HCT116 (cell line): ENCODE data around the gene RNF113B. TPM values are rescaled to one million over a fixed set of nuclear protein-coding genes. Genes with fewer than 3 reads are reported as not detected.

Experiments
- ATAC-seq: fragments of 200-7000 bp; cut with Tn5 transposase; 2 replicates; pipeline ENCODE4 v1.9.1; 2020; ENCODE audit warnings: mild to moderate bottlenecking, moderate library complexity
- BruUV-seq: library from RNA; stranded (reverse); fragments of 400-500 nt; replicated peaks from 2 replicates; lab custom pipeline; 2021; lab: Mats Ljungman, UMichigan
- CTCF ChIA-PET: fragments of 300-600 bp; sonication (Branson Sonifier 250); formaldehyde crosslinking; loops from one replicate; lab custom pipeline; 2021; ENCODE audit warnings: antibody characterized with exemption; lab: Charles Lee
- POLR2A ChIA-PET: fragments of 300-600, 350-600 bp; sonication (Branson Sonifier 250); formaldehyde crosslinking; loops from one replicate; lab custom pipeline; 2021; ENCODE audit warnings: antibody characterized with exemption; lab: Charles Lee
- RAD21 ChIA-PET, 2 experiments: fragments of 300-600 bp; sonication (Branson Sonifier 250); formaldehyde crosslinking; loops; one replicate each; lab custom pipeline; 2023; ENCODE audit warnings: low total read pairs in 2 of 2; ENCODE audit not compliant: uncharacterized antibody in 2 of 2, unreplicated experiment in 2 of 2, low non-redundant PET in 1 of 2; lab: Charles Lee
- DNase-seq: peaks from one replicate; pipeline ENCODE4 v3.0.0-alpha.2; 2010; ENCODE audit warnings: low read depth, low spot score
- H2AFZ ChIP-seq: fragments of 200-600 bp; shearing (Covaris generic), sonication (generic); 2 replicates; pipeline ENCODE4 v1.6.1; 2017; ENCODE audit warnings: low read depth, mixed run types, mixed read lengths, antibody characterized with exemption, low read length; ENCODE audit not compliant: poor library complexity, severe bottlenecking
- H3K27ac ChIP-seq: 2 replicates; pipeline ENCODE4 v1.5.1; 2012; ENCODE audit warnings: low read depth, low read length
- H3K27me3 ChIP-seq: fragments of 200-600 bp; sonication (generic); 2 replicates; pipeline ENCODE4 v1.6.1; 2016; ENCODE audit warnings: mixed run types, low read length, mixed read lengths; ENCODE audit not compliant: insufficient read depth
- H3K36me3 ChIP-seq, 2 experiments: fragments of 200-500 bp in 1 of 2; fragments of 200-600 bp in 1 of 2; sonication (Bioruptor generic) in 1 of 2; sonication (generic) in 1 of 2; 2 replicates each; pipeline versions ENCODE4 v1.5.1 to v1.6.1; 2014 to 2016; ENCODE audit warnings: low read length in 2 of 2, inconsistent platforms in 1 of 2, mixed read lengths in 1 of 2, mixed run types in 1 of 2; ENCODE audit not compliant: insufficient read depth in 2 of 2, control insufficient read depth in 1 of 2
- H3K4me1 ChIP-seq, 2 experiments: fragments of 200-600 bp in 1 of 2; sonication (generic) in 1 of 2; 2 replicates each; pipeline versions ENCODE4 v1.5.1 to v1.6.1; 2012 to 2017; ENCODE audit warnings: low read length in 2 of 2, inconsistent platforms in 1 of 2, mild to moderate bottlenecking in 1 of 2, mixed read lengths in 1 of 2, mixed run types in 1 of 2, moderate library complexity in 1 of 2; ENCODE audit not compliant: insufficient read depth in 2 of 2, control insufficient read depth in 1 of 2
- H3K4me2 ChIP-seq: fragments of 200-600 bp; sonication (generic); 2 replicates; pipeline ENCODE4 v1.6.1; 2017; ENCODE audit warnings: mixed run types, low read length, mixed read lengths
- H3K4me3 ChIP-seq, 2 experiments: fragments of 200-600 bp in 1 of 2; sonication (generic) in 1 of 2; replicated peaks in 1 of 2; 2 replicates each; pipeline ENCODE4 v1.5.1; 2011 to 2016; ENCODE audit warnings: low read length in 2 of 2, control low read depth in 1 of 2, low read depth in 1 of 2, mild to moderate bottlenecking in 1 of 2, mixed read lengths in 1 of 2, mixed run types in 1 of 2
- H3K79me2 ChIP-seq: fragments of 200-600 bp; sonication (generic); 2 replicates; pipeline ENCODE4 v1.6.1; 2017; ENCODE audit warnings: mild to moderate bottlenecking, mixed run types, low read length, moderate library complexity, mixed read lengths; ENCODE audit not compliant: insufficient read depth
- H3K9ac ChIP-seq: fragments of 200-600 bp; sonication (generic); 2 replicates; pipeline ENCODE4 v1.6.1; 2016; ENCODE audit warnings: low read length, mixed read lengths
- H3K9me2 ChIP-seq: fragments of 200-600 bp; sonication (generic), shearing (Covaris generic); 2 replicates; pipeline ENCODE4 v1.6.1; 2017; ENCODE audit warnings: mixed run types, mild to moderate bottlenecking, moderate library complexity; ENCODE audit not compliant: insufficient read depth
- H3K9me3 ChIP-seq, 2 experiments: fragments of 200-500 bp in 1 of 2; fragments of 200-600 bp in 1 of 2; sonication (Bioruptor generic) in 1 of 2; sonication (generic) in 1 of 2; 2 replicates each; pipeline ENCODE4 v1.6.1; 2014 to 2017; ENCODE audit warnings: low read length in 2 of 2, mixed read lengths in 2 of 2, inconsistent platforms in 1 of 2, low read depth in 1 of 2, mild to moderate bottlenecking in 1 of 2, mixed run types in 1 of 2, moderate library complexity in 1 of 2; ENCODE audit not compliant: control insufficient read depth in 1 of 2, insufficient read depth in 1 of 2
- H4K20me1 ChIP-seq: fragments of 200-600 bp; sonication (generic), shearing (Covaris generic); 2 replicates; pipeline ENCODE4 v1.6.1; 2017; ENCODE audit warnings: mixed run types, mild to moderate bottlenecking, moderate library complexity; ENCODE audit not compliant: insufficient read depth
- CBX3 ChIP-seq: IDR thresholded peaks from 2 replicates; pipeline ENCODE4 v1.6.1; 2012; ENCODE audit warnings: low read depth
- CEBPB ChIP-seq: IDR thresholded peaks from 2 replicates; pipeline ENCODE4 v1.6.1; 2012; ENCODE audit warnings: low read depth
- CTCF ChIP-seq, 3 experiments: fragments of 200-600 bp in 1 of 3; sonication (generic) in 1 of 3; IDR thresholded peaks in 2 of 3; conservative IDR thresholded peaks in 1 of 3; 2 replicates each; pipeline ENCODE4 v1.5.1; 2012 to 2017; ENCODE audit warnings: low read depth in 2 of 3, low read length in 2 of 3, antibody characterized with exemption in 1 of 3, borderline replicate concordance in 1 of 3, control low read depth in 1 of 3, mild to moderate bottlenecking in 1 of 3, mixed read lengths in 1 of 3, mixed run types in 1 of 3, moderate library complexity in 1 of 3; ENCODE audit not compliant: insufficient read depth in 1 of 3
- EZH2phosphoT487 ChIP-seq: fragments of 200-600 bp; IDR thresholded peaks from 2 replicates; pipeline ENCODE4 v1.6.1; 2018; ENCODE audit warnings: antibody characterized with exemption, borderline replicate concordance
- SP1 ChIP-seq: IDR thresholded peaks from 2 replicates; pipeline ENCODE4 v1.6.1; 2012; ENCODE audit warnings: low read depth
- YY1 ChIP-seq: IDR thresholded peaks from 2 replicates; pipeline ENCODE4 v1.6.1; 2011; ENCODE audit warnings: low read length, low read depth, moderate library complexity, mild to moderate bottlenecking; ENCODE audit not compliant: insufficient replicate concordance; ENCODE audit errors: extremely low read depth
- ZFX ChIP-seq: fragments of 450-650 bp; IDR thresholded peaks from 2 replicates; pipeline ENCODE4 v1.6.1; 2017
- ZNF274 ChIP-seq: fragments of 200-500 bp; sonication (Bioruptor generic); IDR thresholded peaks from 2 replicates; pipeline ENCODE4 v1.6.1; 2014; ENCODE audit warnings: mild to moderate bottlenecking, low read depth, low read length, inconsistent platforms
- intact Hi-C: fragments of 100-400 bp; cut with micrococcal nuclease; formaldehyde crosslinking; loops from 2 replicates; pipeline ENCODE4 v1.10.0; 2022
- microRNA-seq: library from miRNA; unstranded; fragments of <30 nt; microRNA quantifications from one replicate; pipeline ENCODE4, GENCODE V29; 2016; ENCODE audit warnings: borderline number of aligned reads
- total RNA-seq: library from RNA; stranded (reverse); gene quantifications from one replicate; pipeline ENCODE4 v1.2.1, GENCODE V29; 2021; ENCODE audit not compliant: unreplicated experiment

Gene RNF113B
- total RNA-seq, 1 experiment from 2014 or later = not detected

- no peak for TF ChIP-seq CTCF (IDR thresholded peaks at IDR 0.05 in 2 of 3, conservative IDR thresholded peaks at IDR 0.05 in 1 of 3; ENCODE audit: borderline replicate concordance in 1 of 3, insufficient read depth in 1 of 3, low read depth in 2 of 3, low read length in 2 of 3)
- TF ChIP-seq CBX3 = no peak
- TF ChIP-seq SP1 = no peak
- TF ChIP-seq CEBPB = no peak
- TF ChIP-seq ZNF274 = no peak
- TF ChIP-seq YY1 = no peak
- TF ChIP-seq EZH2phosphoT487 = no peak
- no peak for TF ChIP-seq ZFX
- TF ChIP-seq, all 23 proteins: peak for 0
- CTCF ChIA-PET = no interaction called here
Measured at GRCh38 chr13:98129059-98129746, 47.9 kb downstream of the RNF113B start.

More at GRCh38 chr13:98129059-98129746, 47.9 kb downstream of the RNF113B start:
- Histone ChIP-seq H3K9me3 (no peaks in the 10 kb centered on the region; a peak in 1 of 4 replicates), H3K4me2 (no peak overlapping the region), H4K20me1 (no peaks in the 10 kb centered on the region), H2AFZ (no peak overlapping the region), H3K27ac (no peak overlapping the region), H3K4me1 (no peaks in the 10 kb centered on the region), H3K79me2 (no peaks in the 10 kb centered on the region), H3K4me3 (no peak overlapping the region), H3K27me3 (peaks cover 3% of the 10 kb centered on the region; the same call in 1 of the 2 replicates), H3K36me3 (no peaks in the 10 kb centered on the region), H3K9ac (no peak overlapping the region), H3K9me2 (no peaks in the 10 kb centered on the region)
- no peak for DNase-seq
- POLR2A ChIA-PET = no interaction called here
- RAD21 ChIA-PET = no interaction called here
- no TSS peak for BruUV-seq
- ATAC-seq = no peak
- intact Hi-C loops = no loop called here

Small RNAs within 50 kb of the gene (microRNA-seq; reads per million reads assigned to microRNA genes)
- 1.2 reads per million for gene MIR3170

Other genes starting within 250 kb of the RNF113B start
- 237 TPM for gene IPO5, start 223.6 kb downstream of the RNF113B start, total RNA-seq
- gene FARP1, start 34.2 kb downstream of the RNF113B start, total RNA-seq = 30.5 TPM